Rectal smooth muscle tissue (tissue), 1 donor: ENCODE results near the gene IL1R1.
"Not testable (repeated sequence)": the region's sequence is repeated elsewhere in the genome, so short reads cannot be mapped to it uniquely, and the experiment has no call there.

Source experiments
- H3K27ac ChIP-seq: one replicate; pipeline ENCODE4 v1.7.0; 2013; ENCODE audit warnings: low read depth, low read length, inconsistent platforms
- H3K27me3 ChIP-seq: one replicate; pipeline ENCODE4 v1.7.0; 2013; ENCODE audit warnings: low read length; ENCODE audit not compliant: control insufficient read depth, insufficient read depth
- H3K36me3 ChIP-seq: one replicate; pipeline ENCODE4 v1.7.0; 2013; ENCODE audit warnings: low read length; ENCODE audit not compliant: control insufficient read depth, insufficient read depth
- H3K4me1 ChIP-seq: one replicate; pipeline ENCODE4 v1.7.0; 2013; ENCODE audit warnings: low read length; ENCODE audit not compliant: control insufficient read depth, insufficient read depth
- H3K4me3 ChIP-seq: one replicate; pipeline ENCODE4 v1.7.0; 2013; ENCODE audit warnings: low read length
- H3K9ac ChIP-seq: one replicate; pipeline ENCODE4 v1.7.0; 2013; ENCODE audit warnings: low read length

Gene IL1R1

GRCh38 chr2:102103992-102104871, 38.3 kb upstream of the IL1R1 start:
- H3K4me1 ChIP-seq: no peaks in the 10 kb centered on the region

GRCh38 chr2:102106133-102106556, 36.4 kb upstream of the IL1R1 start:
- Histone ChIP-seq H3K4me3 (no peak overlapping the region), H3K27me3 (no peaks in the 10 kb centered on the region)

More at GRCh38 chr2:102103992-102104871, 38.3 kb upstream of the IL1R1 start:
- Histone ChIP-seq H3K36me3 (no peaks in the 10 kb centered on the region), H3K4me3 (peak overlapping the region; percentile 50), H3K9ac (no peak overlapping the region), H3K27me3 (no peaks in the 10 kb centered on the region), H3K27ac (peak overlapping the region; percentile 72)

GRCh38 chr2:102106813-102107740, 35.5 kb upstream of the IL1R1 start:
- H3K36me3 ChIP-seq, H3K27me3 ChIP-seq, H3K4me1 ChIP-seq, H3K4me3 ChIP-seq, H3K27ac ChIP-seq, H3K9ac ChIP-seq: not testable (repeated sequence)

More at GRCh38 chr2:102106133-102106556, 36.4 kb upstream of the IL1R1 start:
- Histone ChIP-seq H3K36me3 (no peaks in the 10 kb centered on the region), H3K9ac (no peak overlapping the region), H3K27ac (no peak overlapping the region), H3K4me1 (no peaks in the 10 kb centered on the region)

- H3K4me1 ChIP-seq: no peaks in the 10 kb centered on the region
- H3K27me3 ChIP-seq: no peaks in the 10 kb centered on the region
- H3K9ac ChIP-seq: no peak overlapping the region
- H3K27ac ChIP-seq: no peak overlapping the region
- H3K4me3 ChIP-seq: no peak overlapping the region
- H3K36me3 ChIP-seq: no peaks in the 10 kb centered on the region
These were observed 34.8 kb upstream of the IL1R1 start for GRCh38 chr2:102107741-102108070.

- Histone ChIP-seq H3K27me3 (no peaks in the 10 kb centered on the region), H3K36me3 (no peaks in the 10 kb centered on the region), H3K4me3 (no peak overlapping the region), H3K9ac (no peak overlapping the region), H3K27ac (no peak overlapping the region), H3K4me1 (no peaks in the 10 kb centered on the region)
These were observed 33.5 kb upstream of the IL1R1 start for GRCh38 chr2:102109016-102109415.

- Histone ChIP-seq H3K27ac (no peak overlapping the region), H3K27me3 (no peaks in the 10 kb centered on the region), H3K36me3 (no peaks in the 10 kb centered on the region), H3K4me1 (no peaks in the 10 kb centered on the region), H3K9ac (no peak overlapping the region), H3K4me3 (no peak overlapping the region)
These were observed 32.4 kb upstream of the IL1R1 start for GRCh38 chr2:102110171-102110570.

GRCh38 chr2:102110596-102111334, 31.8 kb upstream of the IL1R1 start:
- no peaks in the 10 kb centered on the region for H3K27me3 ChIP-seq
- no peak overlapping the region for H3K9ac ChIP-seq
- no peak overlapping the region for H3K27ac ChIP-seq
- H3K36me3 ChIP-seq: no peaks in the 10 kb centered on the region
- no peaks in the 10 kb centered on the region for H3K4me1 ChIP-seq
- H3K4me3 ChIP-seq: no peak overlapping the region

- no peaks in the 10 kb centered on the region for H3K4me1 ChIP-seq
- no peaks in the 10 kb centered on the region for H3K36me3 ChIP-seq
- no peak overlapping the region for H3K27ac ChIP-seq
- H3K9ac ChIP-seq: no peak overlapping the region
- no peaks in the 10 kb centered on the region for H3K27me3 ChIP-seq
- no peak overlapping the region for H3K4me3 ChIP-seq
These were observed 30.7 kb upstream of the IL1R1 start for GRCh38 chr2:102111823-102112222.

GRCh38 chr2:102112271-102112670, 30.3 kb upstream of the IL1R1 start:
- Histone ChIP-seq H3K9ac (no peak overlapping the region), H3K27me3 (no peaks in the 10 kb centered on the region), H3K27ac (no peak overlapping the region), H3K4me3 (no peak overlapping the region), H3K36me3 (no peaks in the 10 kb centered on the region), H3K4me1 (no peaks in the 10 kb centered on the region)

- Histone ChIP-seq H3K27ac (no peak overlapping the region), H3K4me1 (no peaks in the 10 kb centered on the region), H3K4me3 (no peak overlapping the region), H3K27me3 (no peaks in the 10 kb centered on the region), H3K36me3 (no peaks in the 10 kb centered on the region), H3K9ac (no peak overlapping the region)
These were observed 29.6 kb upstream of the IL1R1 start for GRCh38 chr2:102112692-102113665.

GRCh38 chr2:102114290-102114721, 28.2 kb upstream of the IL1R1 start:
- H3K4me1 ChIP-seq: no peaks in the 10 kb centered on the region

More at GRCh38 chr2:102114290-102114721, 28.2 kb upstream of the IL1R1 start:
- no peaks in the 10 kb centered on the region for H3K36me3 ChIP-seq
- no peak overlapping the region for H3K27ac ChIP-seq
- no peak overlapping the region for H3K9ac ChIP-seq
- H3K4me3 ChIP-seq: no peak overlapping the region
- H3K27me3 ChIP-seq: no peaks in the 10 kb centered on the region
